Fibroblast of the aortic adventitia (primary cell): ENCODE measurements around the gene EIF4E3. TPM values are rescaled to one million over a fixed set of nuclear protein-coding genes. Genes with fewer than 3 reads are reported as not detected.
A peak's percentile ranks its signal among the peaks of the same experiment; 100 is the strongest.

Source experiments
- DNase-seq: peaks from one replicate; pipeline ENCODE4 v3.0.0-alpha.2; 2010; ENCODE audit warnings: low read depth
- H3K4me3 ChIP-seq: 2 replicates; pipeline ENCODE4 v1.5.1; 2011; ENCODE audit warnings: low read depth, mild to moderate bottlenecking, control low read depth, low read length, moderate library complexity
- total RNA-seq: library from RNA; depleted of rRNA; stranded (reverse); fragments of >200 nt; gene quantifications from 2 replicates; pipeline ENCODE4 v1.2.3, GENCODE V29; 2012; ENCODE audit warnings: low replicate concordance
- TF ChIP-seq, protein P1 (sequence below): IDR thresholded peaks from 2 replicates; pipeline ENCODE4 v1.5.1; 2011; ENCODE audit warnings: mild to moderate bottlenecking, low read length, control low read depth, inconsistent platforms; ENCODE audit not compliant: insufficient read depth

The EIF4E3 gene
- total RNA-seq, 1 donor: 2.2 TPM

DNA sequence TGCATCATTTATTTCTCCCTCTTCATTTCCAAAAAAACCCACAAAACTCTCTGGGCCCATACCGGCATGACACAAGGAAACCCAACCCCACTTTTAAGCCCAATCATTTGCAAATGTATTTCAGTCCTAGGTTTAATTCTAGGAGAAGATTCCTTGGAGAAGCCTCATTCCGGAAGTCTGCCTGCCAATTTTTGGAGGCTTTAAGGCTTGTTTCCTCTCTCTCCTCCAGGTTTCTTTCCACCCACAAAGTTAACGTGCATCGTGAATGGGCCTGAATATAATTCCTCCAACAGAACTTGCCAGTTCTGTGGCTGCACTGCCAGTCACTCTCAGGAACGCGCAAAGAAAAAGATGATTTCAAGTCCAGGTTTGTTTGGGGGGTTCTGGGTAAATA is 71.8 kb downstream of the EIF4E3 start:
- H3K4me3 ChIP-seq: no peak overlapping the region
- TF ChIP-seq, protein P1, sequence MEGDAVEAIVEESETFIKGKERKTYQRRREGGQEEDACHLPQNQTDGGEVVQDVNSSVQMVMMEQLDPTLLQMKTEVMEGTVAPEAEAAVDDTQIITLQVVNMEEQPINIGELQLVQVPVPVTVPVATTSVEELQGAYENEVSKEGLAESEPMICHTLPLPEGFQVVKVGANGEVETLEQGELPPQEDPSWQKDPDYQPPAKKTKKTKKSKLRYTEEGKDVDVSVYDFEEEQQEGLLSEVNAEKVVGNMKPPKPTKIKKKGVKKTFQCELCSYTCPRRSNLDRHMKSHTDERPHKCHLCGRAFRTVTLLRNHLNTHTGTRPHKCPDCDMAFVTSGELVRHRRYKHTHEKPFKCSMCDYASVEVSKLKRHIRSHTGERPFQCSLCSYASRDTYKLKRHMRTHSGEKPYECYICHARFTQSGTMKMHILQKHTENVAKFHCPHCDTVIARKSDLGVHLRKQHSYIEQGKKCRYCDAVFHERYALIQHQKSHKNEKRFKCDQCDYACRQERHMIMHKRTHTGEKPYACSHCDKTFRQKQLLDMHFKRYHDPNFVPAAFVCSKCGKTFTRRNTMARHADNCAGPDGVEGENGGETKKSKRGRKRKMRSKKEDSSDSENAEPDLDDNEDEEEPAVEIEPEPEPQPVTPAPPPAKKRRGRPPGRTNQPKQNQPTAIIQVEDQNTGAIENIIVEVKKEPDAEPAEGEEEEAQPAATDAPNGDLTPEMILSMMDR: no peak
- DNase-seq: no peak

DNA sequence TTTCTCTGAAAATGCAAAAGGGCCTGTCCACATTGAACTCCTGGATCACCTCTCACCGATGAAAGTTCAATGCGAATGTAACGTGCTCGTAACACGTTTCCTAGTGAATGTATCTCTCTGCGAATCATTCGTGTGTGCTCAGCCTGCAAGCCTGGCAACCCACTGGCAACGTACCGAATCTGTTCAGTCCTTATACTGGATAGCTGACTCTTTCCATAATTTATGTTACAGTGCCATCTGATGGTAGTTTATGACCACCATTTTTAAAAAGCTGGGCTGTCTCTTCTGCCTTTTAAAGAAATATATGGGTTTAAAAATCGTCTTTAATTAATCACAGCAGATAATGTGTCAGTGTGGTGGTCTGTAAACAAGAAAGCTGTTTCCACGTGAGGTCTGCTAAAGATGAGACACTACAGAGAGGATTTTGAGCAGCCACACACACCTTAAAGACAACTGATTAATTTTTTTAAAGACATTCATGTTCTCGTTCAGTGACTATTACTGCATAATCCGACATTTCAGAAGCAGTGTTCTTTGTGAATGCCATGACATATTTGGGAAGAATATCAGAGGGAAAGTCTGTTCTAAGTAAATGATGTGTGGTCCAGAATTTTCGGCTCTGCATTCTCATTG is 72.3 kb downstream of the EIF4E3 start:
- TF ChIP-seq, protein P1: peak; percentile 49
- DNase-seq: peak; percentile 79
- no peak overlapping the region for H3K4me3 ChIP-seq

DNA sequence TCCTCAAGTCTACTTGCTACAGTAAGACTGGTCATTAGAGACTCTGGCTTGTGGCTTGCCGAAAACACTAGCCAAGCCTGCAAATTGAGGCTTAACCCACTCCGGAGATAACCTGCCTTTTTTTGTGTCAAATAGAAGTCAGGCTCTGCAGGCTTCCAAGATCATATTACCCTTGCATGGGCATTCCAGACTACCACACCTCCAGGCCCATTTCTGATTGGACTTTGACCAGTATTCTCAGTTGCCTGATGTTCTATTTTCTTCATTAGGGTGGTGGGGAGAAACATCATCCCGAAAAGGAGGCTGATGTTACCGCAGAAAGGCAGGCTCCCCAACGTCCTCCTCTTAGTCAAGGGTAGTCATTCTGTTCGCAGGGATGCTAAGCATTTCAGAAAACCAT is 73.6 kb downstream of the EIF4E3 start:
- no peak overlapping the region for H3K4me3 ChIP-seq
- TF ChIP-seq, protein P1: no peak
- no peak for DNase-seq

DNA sequence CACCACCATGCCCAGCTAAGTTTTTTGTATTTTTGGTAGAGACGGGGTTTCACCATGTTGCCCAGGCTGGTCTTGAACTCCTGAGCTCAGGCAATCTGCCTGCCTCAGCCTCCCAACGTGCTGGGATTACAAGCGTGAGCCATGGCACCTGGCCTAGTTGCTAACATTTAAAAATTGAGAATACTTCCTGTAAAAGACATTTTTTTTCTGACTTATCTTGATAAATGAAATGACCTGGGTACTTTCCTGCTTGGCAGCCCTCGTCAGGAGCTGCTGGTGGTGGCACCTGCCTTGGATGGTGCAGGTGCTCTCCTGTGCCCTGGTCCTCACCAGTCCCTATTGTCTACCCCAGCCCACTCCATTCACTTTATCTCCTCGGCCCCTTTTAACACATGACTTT is 74.8 kb downstream of the EIF4E3 start:
- TF ChIP-seq, protein P1: no peak
- no peak overlapping the region for H3K4me3 ChIP-seq
- DNase-seq: no peak

DNA sequence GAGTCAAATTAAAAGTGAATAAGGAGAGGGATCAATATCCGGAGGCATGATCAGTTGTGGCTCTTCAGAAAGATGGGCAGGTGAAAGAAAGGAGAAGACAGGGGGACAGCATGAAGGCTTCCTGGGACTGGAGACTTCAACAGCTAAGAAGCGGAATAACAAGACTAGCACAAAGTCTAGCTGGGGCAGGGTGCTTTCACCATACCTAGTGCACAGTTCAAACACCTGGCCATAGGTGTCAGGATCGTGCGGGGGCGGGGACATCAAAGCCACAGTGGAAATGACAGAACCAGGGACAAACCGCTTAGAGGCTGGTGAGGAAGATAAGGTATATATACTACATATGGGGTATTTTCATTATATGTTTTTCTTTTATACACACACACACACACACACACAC is 75.4 kb downstream of the EIF4E3 start:
- TF ChIP-seq, protein P1: no peak
- no peak overlapping the region for H3K4me3 ChIP-seq
- DNase-seq: no peak

DNA sequence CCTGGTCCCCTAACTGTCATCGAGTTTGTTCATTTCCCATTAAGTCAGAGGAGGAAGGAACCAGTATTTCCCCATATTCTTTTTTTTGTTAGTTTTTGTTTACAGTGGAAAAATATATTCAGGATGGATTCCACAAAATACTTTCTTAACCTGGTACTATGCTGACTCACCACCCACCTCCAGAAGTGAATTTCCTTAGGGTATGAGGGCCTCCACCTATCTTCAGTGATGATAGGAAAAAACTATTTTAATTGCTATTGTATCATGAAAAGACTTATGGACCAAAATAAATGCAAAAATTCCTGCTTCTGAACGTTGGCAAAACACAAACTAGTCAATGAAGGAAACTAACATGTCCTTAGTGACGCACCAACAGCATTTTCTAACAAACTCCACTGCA is 77.5 kb downstream of the EIF4E3 start:
- no peak overlapping the region for H3K4me3 ChIP-seq
- TF ChIP-seq, protein P1: no peak
- no peak for DNase-seq

DNA sequence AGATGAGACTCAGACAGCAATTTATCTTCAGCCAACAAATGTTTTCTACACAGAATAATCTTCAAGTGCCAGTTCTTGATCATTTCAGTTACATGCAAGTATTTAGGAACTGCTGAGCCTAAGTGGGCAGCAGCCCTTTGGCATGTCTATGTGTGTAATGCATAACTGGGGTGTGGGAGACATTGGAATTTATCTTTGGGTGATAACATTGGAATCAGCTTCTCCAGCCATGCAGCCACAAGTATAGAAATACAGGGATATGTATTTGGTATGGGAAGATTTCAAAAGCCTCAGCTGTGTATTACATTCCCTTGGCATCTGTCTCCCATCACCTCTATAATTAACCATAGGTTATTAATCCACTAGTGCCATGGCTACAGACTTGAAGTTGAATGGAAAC is 78.2 kb downstream of the EIF4E3 start:
- no peak overlapping the region for H3K4me3 ChIP-seq
- TF ChIP-seq, protein P1: no peak
- no peak for DNase-seq
